HepG2 (cell line): Measurements from ENCODE around the gene C1orf50. TPM values are rescaled to one million over a fixed set of nuclear protein-coding genes. Genes with fewer than 3 reads are reported as not detected.

Experiments used
- ASH2L ChIP-seq: fragments of 300-600, 200-600 bp; sonication (generic); IDR thresholded peaks from 2 replicates; pipeline ENCODE4 v1.7.0; 2017; ENCODE audit warnings: low read depth, mild to moderate bottlenecking, moderate library complexity, mixed read lengths, low read length; ENCODE audit not compliant: insufficient read length
- CREB1 ChIP-seq, 2 experiments: fragments of 450-650 bp in 1 of 2; IDR thresholded peaks; 2 replicates each; pipeline ENCODE4 v1.6.1; 2016 to 2017; ENCODE audit warnings: control low read depth in 1 of 2, mild to moderate bottlenecking in 1 of 2, missing compliant biosample characterization in 1 of 2, missing genetic modification characterization in 1 of 2
- HMGXB3 ChIP-seq: sonication (generic); formaldehyde crosslinking; IDR thresholded peaks from 2 replicates; pipeline ENCODE4 v1.4.0; 2020; ENCODE audit warnings: missing genetic modification reagents, borderline replicate concordance
- IRF2 ChIP-seq: IDR thresholded peaks from 2 replicates; pipeline ENCODE4 v1.6.1; 2018; ENCODE audit warnings: missing genetic modification reagents, missing compliant biosample characterization
- MTA3 ChIP-seq: sonication (generic); formaldehyde crosslinking; IDR thresholded peaks from 2 replicates; pipeline ENCODE4 v1.4.0; 2020; ENCODE audit warnings: missing genetic modification reagents
- MYPOP ChIP-seq: sonication (generic); formaldehyde crosslinking; IDR thresholded peaks from 2 replicates; pipeline ENCODE4 v1.8.1; 2023; ENCODE audit warnings: mild to moderate bottlenecking, moderate library complexity, missing genetic modification reagents
- PHF8 ChIP-seq: sonication (generic); formaldehyde crosslinking; IDR thresholded peaks from 2 replicates; pipeline ENCODE4 v1.5.0; 2020; ENCODE audit warnings: missing genetic modification reagents
- POGZ ChIP-seq: sonication (generic); formaldehyde crosslinking; IDR thresholded peaks from 2 replicates; pipeline ENCODE4 v1.4.0; 2020; ENCODE audit warnings: mild to moderate bottlenecking, missing genetic modification reagents
- POLR2G ChIP-seq: fragments of 200-400 bp; formaldehyde crosslinking; IDR thresholded peaks from 2 replicates; pipeline ENCODE4 v1.6.1; 2018; ENCODE audit warnings: mild to moderate bottlenecking, low read depth, low read length, moderate library complexity
- SNAPC2 ChIP-seq: sonication (generic); formaldehyde crosslinking; IDR thresholded peaks from 2 replicates; pipeline ENCODE4 v1.8.1; 2022; ENCODE audit warnings: mild to moderate bottlenecking, missing genetic modification reagents
- ZBTB40 ChIP-seq, 2 experiments: fragments of 450-650 bp in 1 of 2; sonication (generic) in 1 of 2; formaldehyde crosslinking in 1 of 2; IDR thresholded peaks; 2 replicates each; pipeline versions ENCODE4 v1.6.1 to v1.8.0; 2016 to 2022; ENCODE audit warnings: antibody characterized with exemption in 1 of 2, mild to moderate bottlenecking in 1 of 2, missing genetic modification reagents in 1 of 2
- polyA plus RNA-seq, 8 experiments: library from polyadenylated mRNA; depleted of rRNA in 3 of 8; stranded (reverse) in 7 of 8; unstranded in 1 of 8; fragments of >200 nt; fragmentation: Illumina TruSeq in 4 of 8; extraction: Trizol in 4 of 8; gene quantifications; 2 replicates each; pipeline versions ENCODE4 v1.2.1 to v1.2.3, GENCODE V29; 2011 to 2016; ENCODE audit warnings: low read depth in 4 of 8, missing spikeins in 1 of 8, mixed read lengths in 1 of 8; ENCODE audit not compliant: insufficient read depth in 1 of 8
- total RNA-seq, 5 experiments: library from RNA; depleted of rRNA; stranded (reverse); fragments of >200 nt; fragmentation: Illumina TruSeq; extraction: Trizol; gene quantifications; 2 replicates each; pipeline ENCODE4 v1.2.3, GENCODE V29; 2016; ENCODE audit warnings: low read depth in 1 of 5

Gene C1orf50
- total and polyA plus RNA-seq, 2 of the 13 experiments (the other 11 are each of a cell fraction or from before 2014, with no cell fraction given) = 4.3 to 4.8 TPM

GRCh38 chr1:42766741-42767509 is at the start of gene C1orf50, which contains the start of gene P3H1 (continued):
- TF ChIP-seq HMGXB3 (peak; percentile 22; the same call in 1 of the 2 replicates), SNAPC2 (peak; percentile 31; the same call in 1 of the 2 replicates), POLR2G (peak; percentile 96), ZBTB40 (IDR thresholded peaks at IDR 0.05) (no peak), ZBTB40 (CRISPR knock-in tag; IDR thresholded peaks at IDR 0.05) (peak; percentile 49; the same call in 1 of the 2 replicates), PHF8 (CRISPR knock-in tag) (peak; percentile 91), ASH2L (peak; percentile 82), MTA3 (CRISPR knock-in tag) (no peak), IRF2 (CRISPR knock-in tag) (no peak), POGZ (CRISPR knock-in tag) (0 out of 2 replicates have a peak, but pooled peaks have one; percentile 47), MYPOP (peak; percentile 68; the same call in 1 of the 2 replicates), CREB1 (IDR thresholded peaks at IDR 0.05) (peak; percentile 66), CREB1 (CRISPR knock-in tag; IDR thresholded peaks at IDR 0.05) (peak; percentile 66; the same call in 1 of the 2 replicates)
